H9 (cell line): ENCODE data around the gene TNC. TPM values are rescaled to one million over a fixed set of nuclear protein-coding genes. Genes with fewer than 3 reads are reported as not detected.

Source experiments
- DNase-seq: peaks from one replicate; pipeline ENCODE4 v3.0.0-alpha.2; 2017
- H2AFZ ChIP-seq: one replicate; pipeline ENCODE4 v1.6.1; 2013; ENCODE audit warnings: mild to moderate bottlenecking, low read length, control low read depth, moderate library complexity
- H2AK5ac ChIP-seq: 2 replicates; pipeline ENCODE4 v1.6.1; 2013; ENCODE audit warnings: low read length, control low read depth, mixed read lengths; ENCODE audit not compliant: insufficient read length
- H2BK120ac ChIP-seq: one replicate; pipeline ENCODE4 v1.6.1; 2013; ENCODE audit warnings: low read depth, mild to moderate bottlenecking, low read length, control low read depth, inconsistent platforms; ENCODE audit not compliant: poor library complexity, severe bottlenecking
- H2BK12ac ChIP-seq: 2 replicates; pipeline ENCODE4 v1.6.1; 2013; ENCODE audit warnings: low read length, control low read depth, mixed read lengths, low read depth; ENCODE audit not compliant: insufficient read length
- H2BK15ac ChIP-seq: 2 replicates; pipeline ENCODE4 v1.6.1; 2013; ENCODE audit warnings: low read depth, low read length, control low read depth
- H2BK20ac ChIP-seq: one replicate; pipeline ENCODE4 v1.6.1; 2013; ENCODE audit warnings: low read depth, mild to moderate bottlenecking, low read length, control low read depth, inconsistent platforms; ENCODE audit not compliant: poor library complexity, severe bottlenecking
- H2BK5ac ChIP-seq: 2 replicates; pipeline ENCODE4 v1.6.1; 2013; ENCODE audit warnings: low read length, control low read depth, mixed read lengths; ENCODE audit not compliant: insufficient read length
- H3K14ac ChIP-seq: 2 replicates; pipeline ENCODE4 v1.6.1; 2013; ENCODE audit warnings: low read length, control low read depth; ENCODE audit not compliant: insufficient read depth
- H3K18ac ChIP-seq: 2 replicates; pipeline ENCODE4 v1.6.1; 2013; ENCODE audit warnings: low read depth, mild to moderate bottlenecking, mixed read lengths, low read length, control low read depth; ENCODE audit not compliant: insufficient read length
- H3K23ac ChIP-seq: 2 replicates; pipeline ENCODE4 v1.6.1; 2013; ENCODE audit warnings: low read length, control low read depth, mixed read lengths, low read depth; ENCODE audit not compliant: insufficient read length
- H3K23me2 ChIP-seq: 2 replicates; pipeline ENCODE4 v1.6.1; 2013; ENCODE audit warnings: low read depth, mild to moderate bottlenecking, mixed read lengths, low read length, control low read depth; ENCODE audit not compliant: insufficient read length, poor library complexity, severe bottlenecking
- H3K27ac ChIP-seq: 2 replicates; pipeline ENCODE4 v1.5.1; 2013; ENCODE audit warnings: low read length, control low read depth, mixed read lengths, low read depth; ENCODE audit not compliant: insufficient read length
- H3K27me3 ChIP-seq: 2 replicates; pipeline ENCODE4 v1.6.1; 2013; ENCODE audit warnings: low read length, control low read depth, inconsistent platforms; ENCODE audit not compliant: insufficient read depth
- H3K4ac ChIP-seq: 2 replicates; pipeline ENCODE4 v1.6.1; 2013; ENCODE audit warnings: low read depth, mild to moderate bottlenecking, control low read depth, inconsistent platforms, low read length, moderate library complexity
- H3K4me1 ChIP-seq: 2 replicates; pipeline ENCODE4 v1.6.1; 2013; ENCODE audit warnings: low read length, control low read depth, inconsistent platforms; ENCODE audit not compliant: insufficient read depth
- H3K4me2 ChIP-seq: 2 replicates; pipeline ENCODE4 v1.6.1; 2013; ENCODE audit warnings: low read length, control low read depth, mixed read lengths; ENCODE audit not compliant: insufficient read length, insufficient read depth
- H3K56ac ChIP-seq: 2 replicates; pipeline ENCODE4 v1.6.1; 2013; ENCODE audit warnings: low read depth, mild to moderate bottlenecking, mixed read lengths, low read length, control low read depth; ENCODE audit not compliant: insufficient read length
- H3K79me1 ChIP-seq: 2 replicates; pipeline ENCODE4 v1.6.1; 2013; ENCODE audit warnings: low read depth, mild to moderate bottlenecking, moderate library complexity, low read length, control low read depth, inconsistent platforms; ENCODE audit not compliant: insufficient read depth, poor library complexity, severe bottlenecking
- H3K79me2 ChIP-seq: 2 replicates; pipeline ENCODE4 v1.6.1; 2013; ENCODE audit warnings: low read length, control low read depth, inconsistent platforms; ENCODE audit not compliant: insufficient read depth
- H3K9ac ChIP-seq: 2 replicates; pipeline ENCODE4 v1.6.1; 2013; ENCODE audit warnings: low read length, control low read depth, mixed read lengths; ENCODE audit not compliant: insufficient read length; ENCODE audit errors: extremely low read depth
- H3K9me3 ChIP-seq: one replicate; pipeline ENCODE4 v1.6.1; 2013; ENCODE audit warnings: low read depth, low read length, inconsistent platforms; ENCODE audit not compliant: control insufficient read depth
- H3T11ph ChIP-seq: one replicate; pipeline ENCODE4 v1.6.1; 2013; ENCODE audit warnings: mild to moderate bottlenecking, low read length, control low read depth, inconsistent platforms
- H4K20me1 ChIP-seq: one replicate; pipeline ENCODE4 v1.6.1; 2013; ENCODE audit not compliant: control insufficient read depth, insufficient read length, insufficient read depth
- H4K5ac ChIP-seq: 2 replicates; pipeline ENCODE4 v1.6.1; 2013; ENCODE audit warnings: low read depth, mild to moderate bottlenecking, mixed read lengths, low read length, control low read depth; ENCODE audit not compliant: insufficient read length
- H4K8ac ChIP-seq: replicated peaks from 2 replicates; pipeline ENCODE4 v1.6.1; 2013; ENCODE audit warnings: low read length, control low read depth, mixed read lengths, low read depth; ENCODE audit not compliant: insufficient read length
- H4K91ac ChIP-seq: 2 replicates; pipeline ENCODE4 v1.6.1; 2013; ENCODE audit warnings: low read depth, mild to moderate bottlenecking, moderate library complexity, mixed read lengths, low read length, control low read depth; ENCODE audit not compliant: insufficient read length
- H3K27ac Mint-ChIP-seq, 3 experiments: 2 replicates in 2 of 3; 3 replicates in 1 of 3; pipeline ENCODE4 v1.8.0; 2020 to 2021; ENCODE audit warnings: mixed read lengths in 3 of 3, mild to moderate bottlenecking in 1 of 3, moderate library complexity in 1 of 3
- H3K27me3 Mint-ChIP-seq: 2 replicates; pipeline ENCODE4 v1.8.0; 2021; ENCODE audit warnings: low read depth, mild to moderate bottlenecking, moderate library complexity, mixed read lengths
- H3K36me3 Mint-ChIP-seq, 3 experiments: 2 replicates in 2 of 3; 3 replicates in 1 of 3; pipeline ENCODE4 v1.8.0; 2020 to 2021; ENCODE audit warnings: low read depth in 3 of 3, mixed read lengths in 3 of 3; ENCODE audit not compliant: insufficient read depth in 1 of 3
- H3K4me1 Mint-ChIP-seq, 2 experiments: 2 replicates each; pipeline ENCODE4 v1.8.0; 2020; ENCODE audit warnings: mixed read lengths in 2 of 2
- H3K4me3 Mint-ChIP-seq, 2 experiments: 2 replicates in 1 of 2; 3 replicates in 1 of 2; pipeline ENCODE4 v1.8.0; 2020 to 2021; ENCODE audit warnings: mild to moderate bottlenecking in 2 of 2, mixed read lengths in 2 of 2, moderate library complexity in 1 of 2
- H3K9me3 Mint-ChIP-seq, 2 experiments: 2 replicates in 1 of 2; 3 replicates in 1 of 2; pipeline ENCODE4 v1.8.0; 2020; ENCODE audit warnings: mild to moderate bottlenecking in 2 of 2, mixed read lengths in 2 of 2, moderate library complexity in 1 of 2
- CTCF ChIP-seq: fragments of 200-600 bp; sonication (generic); conservative IDR thresholded peaks from 3 replicates; pipeline ENCODE4 v1.8.0; 2021; ENCODE audit warnings: antibody characterized with exemption, mild to moderate bottlenecking
- WGBS: extraction: QIAGEN DNeasy Blood & Tissue Kit; methylation state at CpG from one replicate; pipeline ENCODE4 v1.1.7; 2013; ENCODE audit warnings: missing lambda C conversion rate, low lambda C conversion rate, mixed read lengths; ENCODE audit not compliant: insufficient read length; ENCODE audit errors: extremely low coverage; 5-methylcytosine and 5-hydroxymethylcytosine counted together
- total RNA-seq: library from RNA; stranded (reverse); gene quantifications from 2 replicates; pipeline ENCODE4 v1.2.1, GENCODE V29; 2021

TNC gene
- total RNA-seq, 1 experiment from 2014 or later = 0.63 TPM

- H3K4me2 ChIP-seq = no peak overlapping the region
Observed at GRCh38 chr9:115164511-115164974, 46.6 kb upstream of the TNC start.

More at GRCh38 chr9:115164511-115164974, 46.6 kb upstream of the TNC start:
- H3K9me3 ChIP-seq = no peaks in the 10 kb centered on the region
- H3K14ac ChIP-seq = no peak overlapping the region
- H2AK5ac ChIP-seq = no peak overlapping the region
- no peaks in the 10 kb centered on the region for H3K23me2 ChIP-seq
- H4K91ac ChIP-seq = no peak overlapping the region
- no peak overlapping the region for H2BK120ac ChIP-seq
- H3K9ac ChIP-seq = no peak overlapping the region
- Mint-ChIP-seq H3K9me3 (peaks cover 6% of the 10 kb centered on the region in 2 experiments; a peak in 4 of 5 replicates), H3K27ac (peak overlapping the region in 1 of 3 experiments; percentile 47; a peak in 1 of 7 replicates), H3K4me3 (no peak overlapping the region), H3K27me3 (peaks cover 7% of the 10 kb centered on the region), H3K36me3 (peaks cover 0 to 7% (median 7%) of the 10 kb centered on the region in 3 experiments; a peak in 4 of 7 replicates), H3K4me1 (peaks cover 12 to 17% of the 10 kb centered on the region in 2 experiments)
- H3K56ac ChIP-seq = no peak overlapping the region
- H2AFZ ChIP-seq = no peak overlapping the region
- no peaks in the 10 kb centered on the region for H3K79me1 ChIP-seq
- no peak for TF ChIP-seq CTCF
- no peaks in the 10 kb centered on the region for H3K27me3 ChIP-seq
- no peaks in the 10 kb centered on the region for H3K79me2 ChIP-seq
- H4K5ac ChIP-seq = no peak overlapping the region
- H3K18ac ChIP-seq = no peak overlapping the region
- no peak overlapping the region for H3K4ac ChIP-seq
- H3K4me1 ChIP-seq = no peaks in the 10 kb centered on the region
- H2BK15ac ChIP-seq = no peak overlapping the region
- H4K20me1 ChIP-seq = no peaks in the 10 kb centered on the region
- no peak overlapping the region for H4K8ac ChIP-seq
- no peak overlapping the region for H2BK12ac ChIP-seq
- no peak overlapping the region for H3K27ac ChIP-seq
- H2BK5ac ChIP-seq = no peak overlapping the region
- WGBS = no CpG with 5 or more reads among the region's 3 CpGs
- no peak overlapping the region for H2BK20ac ChIP-seq
- H3T11ph ChIP-seq = no peak overlapping the region
- no peak overlapping the region for H3K23ac ChIP-seq
- peak; percentile 35 for DNase-seq
